PC-9 (cell line): ENCODE data around the gene RBM17.

ENCODE experiments used
- EZH2 ChIP-seq: fragments of 200-600 bp; sonication (generic); IDR thresholded peaks from 2 replicates; pipeline ENCODE4 v1.8.0; 2017; ENCODE audit warnings: antibody characterized with exemption, low read depth
- TF ChIP-seq, protein P1 (sequence below): fragments of 200-600 bp; sonication (generic); conservative IDR thresholded peaks from 2 replicates; pipeline ENCODE4 v1.6.1; 2017; ENCODE audit warnings: mixed run types, antibody characterized with exemption, mild to moderate bottlenecking, moderate library complexity

DNA sequence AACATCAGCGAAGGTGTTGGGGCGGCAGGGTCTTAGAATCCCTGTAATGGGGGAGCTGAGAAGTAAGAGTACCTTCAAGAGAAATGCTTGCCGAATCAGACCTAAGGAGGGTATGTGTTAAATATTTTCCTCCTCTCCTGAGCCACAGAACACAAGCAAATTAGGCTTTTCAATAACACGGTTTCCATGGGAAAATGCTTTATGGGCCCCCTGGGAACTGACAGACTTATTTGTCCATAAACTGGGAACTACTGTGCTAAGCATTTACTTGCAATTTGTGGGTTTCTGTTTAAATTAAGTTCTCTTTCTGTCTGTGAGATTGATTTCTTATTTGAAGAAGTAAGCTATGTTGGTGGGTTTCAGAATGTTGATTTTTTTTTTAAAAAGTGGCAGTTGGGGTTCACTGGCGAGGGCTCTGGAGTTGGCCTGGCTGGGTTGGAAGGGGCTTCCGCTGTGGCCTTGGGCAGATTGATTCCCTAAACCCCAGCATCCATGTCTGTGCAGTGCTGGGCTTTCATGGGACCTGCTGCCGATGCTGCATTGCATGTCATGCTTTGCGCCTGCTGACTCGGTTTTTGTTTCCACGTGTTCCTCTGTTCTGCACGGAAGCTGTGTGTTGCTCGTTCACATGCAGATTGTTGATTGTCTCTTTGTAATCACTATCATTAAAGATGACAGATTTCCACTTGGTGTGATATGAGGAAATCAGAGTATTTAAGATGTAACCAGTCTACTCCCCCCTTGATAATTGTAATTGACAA lies 7.2 kb downstream of the RBM17 start:
- TF ChIP-seq, protein P1, sequence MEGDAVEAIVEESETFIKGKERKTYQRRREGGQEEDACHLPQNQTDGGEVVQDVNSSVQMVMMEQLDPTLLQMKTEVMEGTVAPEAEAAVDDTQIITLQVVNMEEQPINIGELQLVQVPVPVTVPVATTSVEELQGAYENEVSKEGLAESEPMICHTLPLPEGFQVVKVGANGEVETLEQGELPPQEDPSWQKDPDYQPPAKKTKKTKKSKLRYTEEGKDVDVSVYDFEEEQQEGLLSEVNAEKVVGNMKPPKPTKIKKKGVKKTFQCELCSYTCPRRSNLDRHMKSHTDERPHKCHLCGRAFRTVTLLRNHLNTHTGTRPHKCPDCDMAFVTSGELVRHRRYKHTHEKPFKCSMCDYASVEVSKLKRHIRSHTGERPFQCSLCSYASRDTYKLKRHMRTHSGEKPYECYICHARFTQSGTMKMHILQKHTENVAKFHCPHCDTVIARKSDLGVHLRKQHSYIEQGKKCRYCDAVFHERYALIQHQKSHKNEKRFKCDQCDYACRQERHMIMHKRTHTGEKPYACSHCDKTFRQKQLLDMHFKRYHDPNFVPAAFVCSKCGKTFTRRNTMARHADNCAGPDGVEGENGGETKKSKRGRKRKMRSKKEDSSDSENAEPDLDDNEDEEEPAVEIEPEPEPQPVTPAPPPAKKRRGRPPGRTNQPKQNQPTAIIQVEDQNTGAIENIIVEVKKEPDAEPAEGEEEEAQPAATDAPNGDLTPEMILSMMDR: no peak
- no peak for TF ChIP-seq EZH2
